NCI-H526 (cell line): Measurements from ENCODE around the gene FERMT1.
A peak's percentile ranks its signal among the peaks of the same experiment; 100 is the strongest.
"Not testable (repeated sequence)": the region's sequence is repeated elsewhere in the genome, so short reads cannot be mapped to it uniquely, and the experiment has no call there.

Experiments
- DNase-seq, 2 experiments: peaks; one replicate each; lab custom pipeline; 2025; lab: John Stamatoyannopoulos, UW

The FERMT1 gene

GRCh38 chr20:6115221-6115895 is 7.5 kb downstream of the FERMT1 start:
- no peak for DNase-seq

GRCh38 chr20:6114696-6115095 is 8.1 kb downstream of the FERMT1 start:
- DNase-seq = no peak

GRCh38 chr20:6113951-6114350 is 8.9 kb downstream of the FERMT1 start:
- DNase-seq = no peak

GRCh38 chr20:6112965-6113364 is 9.9 kb downstream of the FERMT1 start:
- DNase-seq = not testable (repeated sequence)

- no peak for DNase-seq
These were observed 14.5 kb downstream of the FERMT1 start for GRCh38 chr20:6108330-6108729.

- no peak for DNase-seq
These were observed 18.2 kb downstream of the FERMT1 start for GRCh38 chr20:6104493-6105188.

- no peak for DNase-seq
These were observed 19.5 kb downstream of the FERMT1 start for GRCh38 chr20:6103301-6103700.

GRCh38 chr20:6101346-6101745 is 21.5 kb downstream of the FERMT1 start:
- no peak for DNase-seq

GRCh38 chr20:6100246-6100645 is 22.6 kb downstream of the FERMT1 start:
- no peak for DNase-seq

- DNase-seq = no peak
These were observed 23.0 kb downstream of the FERMT1 start for GRCh38 chr20:6099819-6100218.

GRCh38 chr20:6095409-6095808 is 27.4 kb downstream of the FERMT1 start:
- no peak for DNase-seq

- no peak for DNase-seq
These were observed 28.3 kb downstream of the FERMT1 start for GRCh38 chr20:6094565-6094964.

GRCh38 chr20:6094063-6094462 is 28.8 kb downstream of the FERMT1 start:
- DNase-seq = peak in 1 of 2 experiments; percentile 1

GRCh38 chr20:6091661-6092060 is 31.2 kb downstream of the FERMT1 start:
- DNase-seq = no peak

GRCh38 chr20:6086868-6087267 is 36.0 kb downstream of the FERMT1 start:
- DNase-seq = no peak

- DNase-seq = no peak
These were observed 38.9 kb downstream of the FERMT1 start for GRCh38 chr20:6083926-6084325.

- no peak for DNase-seq
These were observed 41.6 kb downstream of the FERMT1 start for GRCh38 chr20:6081236-6081635.

GRCh38 chr20:6079016-6079415 is 43.8 kb downstream of the FERMT1 start:
- DNase-seq = no peak

- DNase-seq = no peak
These were observed 47.2 kb downstream of the FERMT1 start for GRCh38 chr20:6075428-6076219.

GRCh38 chr20:6074784-6075183 is 48.0 kb downstream of the FERMT1 start:
- DNase-seq = no peak

GRCh38 chr20:6074145-6074561 is 48.7 kb downstream of the FERMT1 start:
- DNase-seq = peak; percentile 29 to 79

GRCh38 chr20:6070829-6071695 is 51.8 kb downstream of the FERMT1 start:
- DNase-seq = no peak
